Mucosa of gallbladder (tissue), 1 donor: ENCODE measurements around the gene C17orf114.

Source experiments
- DNase-seq: peaks from one replicate; pipeline ENCODE4 v3.0.0-alpha.2; 2020; ENCODE audit warnings: low spot score
- donor health status: DM: no; HTN: no; CAD: no.

Gene C17orf114

GRCh38 chr17:4823373-4824089 lies 21.4 kb upstream of the C17orf114 start:
- DNase-seq, result no peak

DNA sequence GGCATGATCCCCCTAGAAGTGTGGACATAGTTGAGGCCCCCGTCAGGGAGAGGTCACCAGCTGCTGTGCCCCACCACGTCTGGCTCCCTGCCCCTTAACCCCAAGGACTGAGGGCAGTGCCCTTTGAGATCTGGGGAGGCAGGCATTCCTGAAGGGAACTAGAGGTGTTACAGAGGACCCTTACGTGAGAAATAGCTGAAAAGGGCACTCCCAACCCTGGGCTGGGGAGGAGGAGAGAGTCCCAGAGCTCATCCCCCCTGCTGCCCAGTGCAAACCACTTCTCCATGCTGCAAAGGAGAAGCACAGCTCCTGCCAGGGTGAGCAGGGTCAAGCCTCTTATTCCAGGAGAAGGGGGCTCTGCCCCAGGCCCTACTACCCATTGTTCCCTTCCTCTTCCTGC lies 20.7 kb upstream of the C17orf114 start:
- DNase-seq, result no peak

DNA sequence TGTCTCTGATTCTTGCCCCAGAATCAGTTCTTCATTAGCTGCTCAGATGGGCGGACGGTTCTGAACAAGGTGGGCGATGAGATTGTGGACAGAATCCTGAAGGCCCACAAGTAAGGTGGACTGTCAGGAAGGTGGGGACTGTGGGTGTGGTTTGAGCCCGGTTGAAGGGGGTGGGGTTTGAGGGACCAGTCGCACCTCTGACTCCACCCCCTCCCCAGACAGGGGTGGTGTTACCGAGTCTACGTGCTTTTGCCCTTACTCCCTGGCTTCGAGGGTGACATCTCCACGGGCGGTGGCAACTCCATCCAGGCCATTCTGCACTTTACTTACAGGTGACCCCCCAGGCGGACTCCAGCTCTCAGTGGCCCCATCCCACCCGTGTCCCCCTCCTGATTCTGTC lies 16.1 kb upstream of the C17orf114 start:
- no peak for DNase-seq

GRCh38 chr17:4816826-4817225 lies 14.7 kb upstream of the C17orf114 start:
- DNase-seq, result no peak

GRCh38 chr17:4815043-4815675 lies 13.0 kb upstream of the C17orf114 start:
- no peak for DNase-seq

- DNase-seq, result no peak
These were observed 10.6 kb upstream of the C17orf114 start for GRCh38 chr17:4812690-4813089.

- DNase-seq, result no peak
These were observed 9.3 kb upstream of the C17orf114 start for GRCh38 chr17:4811471-4811870.

DNA sequence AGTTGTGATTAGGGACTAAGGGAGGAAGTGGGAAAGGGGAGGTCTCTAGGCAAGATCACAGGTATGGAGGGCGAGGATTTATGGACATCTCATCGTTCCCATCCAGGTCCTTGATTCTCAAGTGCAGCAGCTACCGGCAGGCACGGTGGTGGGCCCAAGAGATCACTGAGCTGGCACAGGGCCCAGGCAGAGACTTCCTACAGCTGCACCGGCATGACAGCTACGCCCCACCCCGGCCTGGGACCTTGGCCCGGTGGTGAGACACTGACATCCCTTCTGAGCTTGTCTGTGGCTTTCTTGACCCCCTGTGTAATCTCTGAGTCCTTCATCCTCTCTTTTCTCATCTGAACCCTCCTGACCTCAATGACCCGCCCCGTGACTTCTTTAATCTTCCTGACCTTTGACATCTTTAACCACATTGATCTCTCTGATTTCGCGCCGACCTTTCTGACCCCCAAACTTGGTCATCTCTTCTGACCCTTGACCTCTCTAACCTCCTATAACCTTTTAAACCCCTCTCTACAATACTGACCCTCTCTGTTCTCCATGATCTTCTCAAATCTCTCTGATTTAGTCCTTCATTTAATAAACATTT lies 8.7 kb upstream of the C17orf114 start:
- DNase-seq, result no peak

- peak; percentile 35 for DNase-seq
These were observed 6.2 kb upstream of the C17orf114 start for GRCh38 chr17:4808378-4808767.

GRCh38 chr17:4807605-4808377 lies 5.7 kb upstream of the C17orf114 start:
- DNase-seq, result no peak

- peak; percentile 82 for DNase-seq
These were observed 4.9 kb upstream of the C17orf114 start, which contains the start of gene PLD2 for GRCh38 chr17:4806777-4807604. PLD2 (plus strand) TSS chr17:4807152; CDS start chr17:4807773, 621 bp downstream.

DNA sequence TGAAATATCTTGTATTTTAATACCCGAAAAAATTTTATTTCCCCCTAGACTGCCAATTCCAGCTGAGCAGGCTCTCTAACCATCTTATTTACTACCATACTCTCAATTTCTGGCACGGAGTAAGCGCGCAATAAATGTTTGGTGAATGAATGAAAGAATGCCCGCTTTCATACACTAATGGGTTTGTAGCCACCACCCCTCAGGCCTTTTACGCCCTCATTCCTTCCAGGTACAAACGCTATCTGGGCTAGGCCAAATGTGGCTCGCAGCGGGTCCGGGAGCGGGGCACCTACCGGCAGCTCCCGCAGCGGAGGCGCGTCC lies 4.3 kb upstream of the C17orf114 start:
- no peak for DNase-seq

DNA sequence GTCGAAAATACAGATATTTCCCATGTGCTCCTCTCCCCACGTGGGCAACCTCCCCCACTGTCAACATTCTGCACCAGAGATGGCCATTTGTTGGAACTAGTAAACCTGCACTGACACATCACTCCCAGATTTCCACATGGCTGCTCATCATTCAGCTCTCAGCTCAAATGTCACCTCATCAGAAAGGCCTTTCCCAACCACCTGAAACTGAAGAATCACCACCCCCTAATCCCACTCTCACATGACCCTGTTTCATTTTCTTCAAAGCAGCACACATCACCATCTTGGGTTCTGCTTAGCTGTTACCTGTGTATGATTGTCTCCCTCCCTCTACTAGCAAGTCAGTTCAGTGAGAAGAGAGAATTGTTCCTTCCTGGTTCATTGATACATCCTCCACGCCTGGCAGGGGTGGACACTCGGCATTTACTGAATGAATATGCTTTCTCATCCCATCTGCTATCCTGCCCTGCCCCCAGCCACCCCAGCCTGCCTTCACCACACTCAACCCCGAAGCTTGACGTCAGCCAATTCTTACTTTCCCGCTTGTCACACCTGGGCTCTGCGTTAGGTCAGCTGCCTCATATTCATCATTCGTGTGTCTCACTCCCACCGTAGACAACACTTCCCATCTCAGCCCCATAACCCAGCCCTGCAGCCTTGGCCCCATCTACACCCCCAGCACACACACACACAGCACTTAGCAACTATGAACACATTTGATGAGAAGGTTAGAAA lies 1.5 kb downstream of the C17orf114 start:
- no peak for DNase-seq

DNA sequence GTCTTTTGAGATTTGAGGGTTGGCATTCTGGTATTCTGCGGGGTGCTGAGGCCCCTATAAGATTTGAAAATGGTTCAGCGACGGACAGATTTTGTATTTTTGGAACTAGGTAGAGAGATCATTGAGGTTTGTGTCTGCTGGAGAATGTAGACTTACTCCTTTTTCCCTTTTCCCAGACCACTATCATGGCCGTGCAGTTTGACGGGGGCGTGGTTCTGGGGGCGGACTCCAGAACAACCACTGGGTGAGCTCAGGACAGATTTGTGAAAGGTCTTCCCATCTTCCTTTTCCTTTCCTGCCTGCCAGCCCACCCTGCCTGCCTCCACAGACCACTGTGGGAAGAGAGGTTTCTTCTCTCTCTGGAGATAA lies 5.6 kb downstream of the C17orf114 start:
- DNase-seq, result no peak

GRCh38 chr17:4795168-4795567 lies 7.0 kb downstream of the C17orf114 start:
- DNase-seq, result no peak

GRCh38 chr17:4790705-4791088 lies 11.4 kb downstream of the C17orf114 start:
- DNase-seq, result no peak

DNA sequence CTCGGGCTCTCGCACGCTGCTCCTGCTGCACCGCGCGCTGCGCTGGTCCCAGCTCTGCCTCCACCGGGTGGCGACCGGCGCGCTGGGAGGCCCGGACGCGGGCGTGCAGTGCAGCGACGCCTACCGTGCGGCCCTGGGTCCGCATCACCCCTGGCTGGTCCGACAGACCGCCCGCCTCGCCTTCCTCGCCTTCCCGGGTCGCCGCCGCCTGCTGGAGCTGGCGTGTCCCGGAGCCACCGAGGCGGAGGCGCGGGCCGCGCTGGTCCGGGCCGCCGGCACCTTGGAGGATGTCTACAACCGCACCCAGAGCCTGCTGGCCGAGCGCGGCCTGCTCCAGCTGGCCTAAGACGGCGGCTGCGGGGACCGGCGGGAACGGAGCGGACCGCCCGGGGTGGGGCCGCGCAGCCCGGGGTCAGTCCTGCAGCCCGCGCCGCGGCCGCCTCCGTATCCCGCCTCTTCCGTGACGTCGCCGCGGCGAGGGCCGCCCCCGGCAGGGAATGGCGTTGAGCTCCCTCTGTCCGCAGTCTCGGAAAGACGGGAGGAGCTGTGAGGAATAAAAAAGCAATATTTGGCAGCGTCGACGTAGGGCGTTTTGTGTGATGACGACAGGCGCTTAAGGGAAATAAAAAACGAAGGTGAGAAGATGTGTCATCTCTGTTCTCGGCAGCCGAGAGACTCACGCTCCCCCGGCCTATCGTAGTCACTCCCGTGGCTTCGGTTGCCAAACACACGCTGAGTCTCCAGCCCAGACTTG lies 12.0 kb downstream of the C17orf114 start:
- DNase-seq, result peak; percentile 85

DNA sequence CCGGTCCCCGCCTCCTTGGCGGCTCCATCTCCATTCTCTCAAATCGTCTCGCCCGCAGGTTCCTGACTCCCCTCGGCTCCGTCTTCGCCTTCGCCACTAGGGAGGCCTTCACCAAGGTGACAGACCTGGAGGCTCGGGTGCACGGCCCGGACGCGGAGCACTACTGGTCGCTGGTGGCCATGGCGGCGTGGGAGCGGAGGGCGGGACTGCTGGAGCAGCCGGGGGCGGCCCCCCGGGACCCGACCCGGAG lies 12.5 kb downstream of the C17orf114 start:
- no peak for DNase-seq

- DNase-seq, result no peak
These were observed 13.1 kb downstream of the C17orf114 start, which contains the start of gene GLTPD2 for GRCh38 chr17:4788807-4789700. GLTPD2 (plus strand) TSS chr17:4788964; CDS start chr17:4789012, 48 bp downstream.
